HG02840 (cell line): ENCODE data around the gene IL17RE.

Source experiments
- ATAC-seq: cut with Tn5 transposase; IDR thresholded peaks from one replicate; pipeline ENCODE4 v1.9.1; 2021; ENCODE audit warnings: mild to moderate bottlenecking, moderate library complexity, moderate number of reproducible peaks; ENCODE audit not compliant: unreplicated experiment, low FRiP score

IL17RE gene

DNA sequence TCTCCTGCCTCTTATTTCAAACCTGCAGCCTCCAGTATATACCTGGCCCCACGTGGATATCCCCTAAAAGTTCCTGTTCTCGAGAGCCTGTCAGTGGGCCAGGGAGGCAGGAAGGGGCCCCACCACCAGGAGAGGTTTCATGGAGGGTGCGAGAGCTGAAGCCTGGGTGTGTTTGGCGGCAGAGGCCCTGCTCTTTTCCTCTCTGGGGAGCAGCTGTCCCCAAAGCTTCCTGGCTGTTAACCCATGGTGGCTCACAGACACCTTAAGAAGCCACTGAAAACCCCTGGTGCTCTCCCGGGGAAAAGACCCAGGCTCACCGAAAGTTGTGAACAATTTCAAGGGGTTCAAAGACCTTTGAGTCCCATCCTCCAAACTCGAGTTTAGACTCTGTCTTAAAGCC lies 48.5 kb downstream of the IL17RE start:
- no peak for ATAC-seq

DNA sequence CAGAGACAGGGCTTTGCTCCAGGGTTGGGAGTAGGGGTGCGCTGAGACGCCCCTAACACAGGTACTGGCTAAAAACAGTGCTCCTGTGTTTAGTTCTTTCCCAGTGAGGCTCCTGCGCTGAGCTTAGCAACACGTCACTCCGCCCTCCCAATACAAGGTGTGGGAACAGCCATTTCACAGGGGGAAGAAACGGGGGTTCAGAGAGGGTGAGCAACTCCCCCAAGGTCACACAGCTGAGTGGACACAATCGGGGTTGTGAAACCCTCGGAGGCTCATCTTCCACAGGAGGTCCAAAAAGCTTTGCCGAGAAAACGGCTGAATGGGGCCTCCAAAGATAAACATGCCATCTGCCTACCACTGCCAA lies 48.9 kb downstream of the IL17RE start:
- no peak for ATAC-seq

DNA sequence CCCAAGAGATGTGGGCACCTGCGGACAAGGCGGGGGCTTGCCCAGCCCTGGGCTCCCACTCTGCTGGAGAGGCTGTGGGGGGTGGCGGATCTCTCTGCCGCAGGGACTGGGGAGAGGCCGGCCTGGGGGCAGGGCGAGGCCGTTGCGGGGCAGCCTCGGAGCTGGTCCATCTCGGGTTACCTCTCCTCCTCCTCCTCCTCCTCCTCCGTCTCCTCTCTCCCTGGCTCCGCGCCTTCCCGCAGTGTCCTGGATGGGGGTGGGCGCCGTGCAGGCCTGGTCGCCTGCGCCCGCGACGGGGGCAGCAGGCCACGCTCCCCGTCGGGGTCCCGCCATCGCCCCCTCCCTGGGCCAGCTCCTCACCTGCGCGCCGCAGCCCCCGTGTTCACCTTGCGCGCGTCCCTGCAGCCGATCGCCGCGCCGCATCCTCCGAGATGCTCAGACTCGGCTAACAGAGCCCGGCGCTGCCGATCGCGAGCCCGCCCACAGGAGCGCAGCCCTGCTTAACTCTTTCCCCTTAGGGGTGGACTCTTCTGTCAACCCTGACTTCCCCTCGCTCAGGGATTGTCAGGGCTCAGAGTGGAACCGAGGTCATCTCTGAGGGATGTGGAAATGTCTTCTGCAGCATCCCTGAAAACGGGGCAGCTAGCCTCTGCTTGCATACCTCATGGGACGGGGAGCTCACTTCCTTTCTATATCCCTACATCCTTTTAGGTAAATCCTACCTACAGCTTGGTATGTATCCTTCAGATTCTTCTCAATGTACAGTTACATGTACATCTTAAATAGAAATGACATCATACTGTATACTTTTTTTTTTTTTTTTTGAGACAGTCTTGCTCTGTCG lies 49.5 kb downstream of the IL17RE start, which contains the start of gene PRRT3:
TSS of gene PRRT3 (minus strand) at position 447 of the 844 bp plus-strand sequence. CDS start 2,293 bp downstream, outside the sequence.
- no peak for ATAC-seq

DNA sequence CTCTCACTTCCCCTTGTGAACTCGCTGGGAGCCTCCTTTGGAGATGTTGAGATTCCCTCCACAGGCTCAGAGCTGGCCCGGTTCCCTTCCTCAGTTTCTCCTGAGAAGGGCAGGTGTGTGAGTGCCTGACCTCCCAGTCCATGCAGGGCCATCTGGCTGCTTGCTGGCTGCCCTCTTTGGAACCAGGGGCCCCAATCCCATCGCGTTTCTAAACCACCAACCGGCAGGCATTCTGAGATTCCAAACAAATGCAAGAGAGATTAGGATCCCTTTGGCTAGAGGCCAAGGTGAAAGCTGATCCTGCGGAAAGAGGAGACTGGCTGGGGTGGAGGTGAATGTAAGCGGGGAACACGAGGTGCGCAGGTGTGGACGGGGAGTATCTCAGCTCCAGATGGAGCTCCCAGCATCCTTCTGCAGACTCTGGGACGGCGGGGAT lies 52.4 kb downstream of the IL17RE start:
- no peak for ATAC-seq

GRCh38 chr3:9955611-9956352 lies 53.1 kb downstream of the IL17RE start:
- no peak for ATAC-seq

DNA sequence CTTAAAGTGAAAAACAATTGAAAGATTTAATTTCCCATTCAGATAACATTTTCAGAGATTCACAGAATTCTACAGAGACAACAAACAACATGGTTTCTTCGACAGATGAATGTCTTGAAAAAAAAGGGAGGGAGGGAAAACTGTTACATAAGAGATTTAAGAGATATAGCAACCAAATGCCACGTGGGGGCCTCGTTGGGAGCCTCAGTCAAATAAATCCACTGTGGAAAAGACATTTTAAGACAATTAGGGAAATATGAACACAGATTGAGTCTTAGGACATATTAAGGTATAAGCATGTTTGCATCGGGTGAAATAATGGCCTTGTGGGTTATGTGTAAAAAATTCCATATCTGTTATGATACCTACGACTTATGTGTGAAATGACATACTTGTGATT lies 54.6 kb downstream of the IL17RE start:
- no peak for ATAC-seq

GRCh38 chr3:9965200-9965875 lies 62.7 kb downstream of the IL17RE start:
- no peak for ATAC-seq
